ENCODE results near the gene INSL3. TPM values are rescaled to one million over a fixed set of nuclear protein-coding genes. Genes with fewer than 3 reads are reported as not detected.
"Not testable (repeated sequence)": the region's sequence is repeated elsewhere in the genome, so short reads cannot be mapped to it uniquely, and the experiment has no call there.

Gene INSL3
- total and polyA plus RNA-seq, 2 of the 8 experiments (the other 6 are each of a cell fraction or from before 2014, with no cell fraction given) = 0.41 to 1.5 TPM

DNA sequence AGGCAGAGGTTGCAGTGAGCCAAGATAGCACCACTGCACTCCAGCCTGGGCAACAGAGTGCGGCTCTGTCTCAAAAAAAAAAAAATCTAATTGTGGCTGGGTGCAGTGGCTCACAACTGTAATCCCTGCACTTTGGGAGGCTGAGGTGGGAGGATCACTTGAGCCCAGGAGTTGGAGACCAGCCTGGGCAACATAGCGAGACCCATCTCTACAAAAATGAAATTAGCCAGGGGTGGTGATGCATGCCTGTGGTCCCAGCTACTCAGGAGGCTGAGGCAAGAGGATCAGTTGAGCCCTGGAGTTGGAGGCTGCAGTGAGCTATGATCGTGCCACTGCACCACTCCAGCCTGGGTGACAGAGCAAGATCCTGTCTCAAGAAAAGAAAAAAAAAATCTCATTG, 22.7 kb downstream of the INSL3 start:
- not testable (repeated sequence) for H3K27ac ChIP-seq (ENCODE audit: low read depth, low read length); H3K27me3 ChIP-seq (replicated peaks in 1 of 4; ENCODE audit: control insufficient read depth in 3 of 4, extremely low read depth in 1 of 4, insufficient read depth in 3 of 4, low read length in 3 of 4); FAIRE-seq; H2BK15ac ChIP-seq (ENCODE audit: low read length); H3K23ac ChIP-seq (ENCODE audit: insufficient read length); H4K20me1 ChIP-seq (replicated peaks in 1 of 2; ENCODE audit: control insufficient read depth in 1 of 2, insufficient read depth in 2 of 2, low read length in 2 of 2); H4K5ac ChIP-seq (ENCODE audit: insufficient read length, low read depth, low read length); DNase-seq (ENCODE audit: low read depth in 1 of 2, low spot score in 2 of 2); H4K91ac ChIP-seq (replicated peaks; ENCODE audit: insufficient read length, low read length); H2BK20ac ChIP-seq (ENCODE audit: low read length); H2AFZ ChIP-seq (ENCODE audit: low read length); H2BK5ac ChIP-seq (ENCODE audit: low read depth, low read length); H2BK12ac ChIP-seq (ENCODE audit: low read depth, low read length); H3K4ac ChIP-seq (replicated peaks; ENCODE audit: insufficient read length, low read depth, low read length); H3K9ac ChIP-seq (replicated peaks in 1 of 4; ENCODE audit: extremely low read depth in 1 of 4, low read depth in 3 of 4, low read length in 3 of 4); H3K9me3 ChIP-seq (ENCODE audit: insufficient read depth in 2 of 2, low read depth in 1 of 2, low read length in 1 of 2); H3K4me1 ChIP-seq (replicated peaks in 1 of 4; ENCODE audit: control insufficient read depth in 3 of 4, insufficient read depth in 4 of 4, low read length in 3 of 4); H3K4me3 ChIP-seq (ENCODE audit: extremely low read depth in 1 of 4, insufficient read depth in 2 of 4, low read depth in 3 of 4, low read length in 4 of 4); H3K18ac ChIP-seq (ENCODE audit: extremely low read depth, low read length); H4K8ac ChIP-seq (ENCODE audit: extremely low read depth, insufficient read depth, low read length); H2BK120ac ChIP-seq (replicated peaks; ENCODE audit: low read depth, low read length); H3K79me2 ChIP-seq (ENCODE audit: control insufficient read depth in 1 of 2, insufficient read depth in 2 of 2, low read length in 2 of 2); H3K4me2 ChIP-seq (ENCODE audit: insufficient read depth in 1 of 2, low read depth in 2 of 2, low read length in 2 of 2); H3K36me3 ChIP-seq (ENCODE audit: control insufficient read depth in 2 of 4, insufficient read depth in 4 of 4, low read length in 3 of 4); H3K14ac ChIP-seq (ENCODE audit: insufficient read length); H3K56ac ChIP-seq (replicated peaks; ENCODE audit: insufficient read length, low read depth, low read length); H3K79me1 ChIP-seq (ENCODE audit: low read depth, low read length); H2AK5ac ChIP-seq (ENCODE audit: low read depth, low read length)
- WGBS, 2 experiments (ENCODE audit: extremely low coverage in 1 of 2, insufficient coverage in 1 of 2, insufficient read length in 1 of 2, insufficient replicate concordance in 2 of 2, low coverage in 1 of 2, low lambda C conversion rate in 2 of 2, missing lambda C conversion rate in 1 of 2) = 96% methylated on average over 3 of the region's 3 CpGs; no CpG with 5 or more reads in 1 of the 2 experiments
- peaks cover 12% of the 10 kb centered on the region; the same call in 1 of the 2 replicates for H3K23me2 ChIP-seq (ENCODE audit: low read depth, low read length)
- ChIA-PET POLR2A (ENCODE audit: partially characterized antibody) (interaction anchor here (0.9 to 2.3 kb wide), 4 partner anchors 62 to 263 kb away, joined by 3 to 17 read pairs (median 4); partner anchors contain the start of gene RPL18A), CTCF (ENCODE audit: partially characterized antibody) (interaction anchor here (0.7 to 1.4 kb wide), 4 partner anchors 14 to 363 kb away, joined by 3 to 5 read pairs (median 4); no protein-coding TSS in a partner anchor)

Data from H1 (cell line).